Transverse colon (tissue), 4 donors: ENCODE data around the gene TOB1.

Source experiments
- CTCF ChIP-seq, 5 experiments: fragments of 200-600 bp in 3 of 5; fragments of 450-650 bp in 2 of 5; sonication (generic) in 3 of 5; IDR thresholded peaks; 1 replicate in 2 of 5; 2 replicates in 3 of 5; pipeline ENCODE4 v1.5.1; 2016 to 2017; ENCODE audit warnings: antibody characterized with exemption in 5 of 5, inconsistent platforms in 3 of 5, mild to moderate bottlenecking in 2 of 5, moderate library complexity in 1 of 5
- EP300 ChIP-seq: sonication (generic); formaldehyde crosslinking; IDR thresholded peaks from one replicate; pipeline ENCODE4 v1.6.1; 2017; ENCODE audit warnings: antibody characterized with exemption, low read depth
- POLR2A ChIP-seq: fragments of 450-650 bp; IDR thresholded peaks from one replicate; pipeline ENCODE4 v1.6.1; 2016; ENCODE audit warnings: antibody characterized with exemption, mild to moderate bottlenecking, moderate library complexity
- POLR2AphosphoS5 ChIP-seq, 3 donors: sonication (generic); formaldehyde crosslinking; IDR thresholded peaks; one replicate each; pipeline ENCODE4 v1.6.1; 2016; ENCODE audit warnings: antibody characterized with exemption in 3 of 3

GRCh38 chr17:50829332-50829731, 36.8 kb downstream of the TOB1 start:
- TF ChIP-seq CTCF (IDR thresholded peaks at IDR 0.05) (no peak), POLR2A (no peak), EP300 (no peak), POLR2AphosphoS5 (IDR thresholded peaks at IDR 0.05) (no peak)
